ENCODE measurements around the gene RNPEPL1. TPM values are rescaled to one million over a fixed set of nuclear protein-coding genes. Genes with fewer than 3 reads are reported as not detected.
"Not testable (repeated sequence)": the region's sequence is repeated elsewhere in the genome, so short reads cannot be mapped to it uniquely, and the experiment has no call there.

RNPEPL1 gene
- polyA plus RNA-seq, 2 of the 4 experiments (the other 2 are of a cell fraction) = 9.2 to 26.3 TPM

- DNase-seq (ENCODE audit: low read depth in 1 of 2, low spot score in 1 of 2) = no peak
- no peak for ATAC-seq
- TF ChIP-seq CHD4 (IDR thresholded peaks at IDR 0.05; ENCODE audit: borderline replicate concordance) (no peak), HOXA7 (CRISPR knock-in tag; IDR thresholded peaks at IDR 0.05) (no peak), FOXS1 (CRISPR knock-in tag; IDR thresholded peaks at IDR 0.05) (no peak), PBX3 (IDR thresholded peaks at IDR 0.05) (no peak), HMGXB4 (CRISPR knock-in tag; IDR thresholded peaks at IDR 0.05; ENCODE audit: borderline replicate concordance) (no peak), SREBF2 (IDR thresholded peaks at IDR 0.05) (no peak), NFE2L2 (conservative IDR thresholded peaks at IDR 0.05; ENCODE audit: low read length) (no peak), HES2 (IDR thresholded peaks at IDR 0.05) (no peak), REST (IDR thresholded peaks at IDR 0.05) (no peak), TP53 (CRISPR knock-in tag; IDR thresholded peaks at IDR 0.05) (no peak), RAD21 (conservative IDR thresholded peaks at IDR 0.05 in 1 of 2, IDR thresholded peaks at IDR 0.05 in 1 of 2) (no peak), HOXB13 (CRISPR knock-in tag; IDR thresholded peaks at IDR 0.05; ENCODE audit: low read depth) (no peak), KDM5A (IDR thresholded peaks at IDR 0.05) (no peak), POLR2AphosphoS2 (conservative IDR thresholded peaks at IDR 0.05; ENCODE audit: low read length) (no peak), ZSCAN20 (CRISPR knock-in tag; IDR thresholded peaks at IDR 0.05) (no peak), CBX2 (IDR thresholded peaks at IDR 0.05; ENCODE audit: borderline replicate concordance, low read depth) (no peak), RNF2 (IDR thresholded peaks at IDR 0.05; ENCODE audit: borderline replicate concordance, low read depth) (no peak)
- Histone ChIP-seq H3K4me2 (no peak overlapping the region), H3K4me1 (no peaks in the 10 kb centered on the region), H3K4me3 (no peak overlapping the region), H3K27ac (no peak overlapping the region), H3K9me3 (no peaks in the 10 kb centered on the region)
- WGBS (ENCODE audit: missing lambda C conversion rate) = 56% methylated on average over 2 of the region's 2 CpGs
- FAIRE-seq = no peak
- CTCF ChIA-PET = no interaction called here
- POLR2A ChIA-PET = no interaction called here
These were observed 47.1 kb downstream of the RNPEPL1 start for GRCh38 chr2:240615396-240615795.

GRCh38 chr2:240615820-240616547 lies 47.7 kb downstream of the RNPEPL1 start:
- CTCF ChIA-PET = interaction anchor here (1.5 kb wide), 1 partner anchor 11 kb away, joined by 3 read pairs; no protein-coding TSS in a partner anchor

GRCh38 chr2:240616860-240617666 lies 48.8 kb downstream of the RNPEPL1 start:
- DNase-seq (ENCODE audit: low read depth in 1 of 2, low spot score in 1 of 2) = peak in 1 of 2 experiments; percentile 42
- H3K4me2 ChIP-seq, H3K4me1 ChIP-seq, FAIRE-seq, POLR2A ChIA-PET, H3K27ac ChIP-seq, H3K9me3 ChIP-seq, H3K4me3 ChIP-seq: not testable (repeated sequence)
- peak; percentile 61 to 62; a peak in 4 of 6 replicates for ATAC-seq
- 60% methylated on average over 3 of the region's 5 CpGs for WGBS (ENCODE audit: missing lambda C conversion rate)
- CTCF ChIA-PET = interaction anchor here (0.6 to 1.5 kb wide), 3 partner anchors 10 to 1021 kb away, joined by 3 read pairs; no protein-coding TSS in a partner anchor

More at GRCh38 chr2:240615820-240616547, 47.7 kb downstream of the RNPEPL1 start:
- Histone ChIP-seq H3K27ac (no peak overlapping the region), H3K4me3 (no peak overlapping the region), H3K4me1 (no peaks in the 10 kb centered on the region), H3K9me3 (no peaks in the 10 kb centered on the region), H3K4me2 (no peak overlapping the region)
- no peak for DNase-seq (ENCODE audit: low read depth in 1 of 2, low spot score in 1 of 2)
- FAIRE-seq = no peak
- WGBS (ENCODE audit: missing lambda C conversion rate) = 78% methylated on average over 18 of the region's 20 CpGs
- ATAC-seq = no peak
- TF ChIP-seq RARB (CRISPR knock-in tag; IDR thresholded peaks at IDR 0.05) = no peak
- TF ChIP-seq NFE2L2 (conservative IDR thresholded peaks at IDR 0.05; ENCODE audit: low read length) = no peak
- no peak for TF ChIP-seq FOXS1 (CRISPR knock-in tag; IDR thresholded peaks at IDR 0.05)
- no peak for TF ChIP-seq HEYL (CRISPR knock-in tag; IDR thresholded peaks at IDR 0.05)
- no peak for TF ChIP-seq POLR2A (IDR thresholded peaks at IDR 0.05; ENCODE audit: low read length)
- no peak for TF ChIP-seq CBX2 (IDR thresholded peaks at IDR 0.05; ENCODE audit: borderline replicate concordance, low read depth)
- TF ChIP-seq EHF (CRISPR knock-in tag; IDR thresholded peaks at IDR 0.05) = no peak
- no peak for TF ChIP-seq ZSCAN20 (CRISPR knock-in tag; IDR thresholded peaks at IDR 0.05)
- POLR2A ChIA-PET = no interaction called here

All from A549 (cell line).